GM18502 (cell line): ENCODE data around the gene YWHAE.

Source experiments
- ATAC-seq: cut with Tn5 transposase; IDR thresholded peaks from one replicate; pipeline ENCODE4 v1.9.1; 2021; ENCODE audit warnings: mild to moderate bottlenecking; ENCODE audit not compliant: unreplicated experiment, poor library complexity

YWHAE gene

GRCh38 chr17:1298606-1299005 is 101.4 kb downstream of the YWHAE start:
- no peak for ATAC-seq
